Upper lobe of left lung (tissue), 4 donors: ENCODE results near the gene LMTK3.

Source experiments
- EP300 ChIP-seq, 4 donors: sonication (generic); formaldehyde crosslinking; IDR thresholded peaks; one replicate each; pipeline ENCODE4 v1.5.1; 2017; ENCODE audit warnings: antibody characterized with exemption in 4 of 4, control low read depth in 2 of 4
- POLR2A ChIP-seq, 4 donors: fragments of 450-650 bp; IDR thresholded peaks; one replicate each; pipeline ENCODE4 v1.5.1; 2016 to 2017; ENCODE audit warnings: antibody characterized with exemption in 4 of 4, mild to moderate bottlenecking in 2 of 4
- POLR2AphosphoS5 ChIP-seq, 2 donors: sonication (generic); formaldehyde crosslinking; IDR thresholded peaks; one replicate each; pipeline ENCODE4 v1.5.1; 2017; ENCODE audit warnings: antibody characterized with exemption in 2 of 2
- TF ChIP-seq, protein P1 (sequence below), 6 experiments: fragments of 450-650 bp in 4 of 6; fragments of 200-600 bp in 2 of 6; sonication (generic) in 2 of 6; IDR thresholded peaks; one replicate each; pipeline ENCODE4 v1.5.1; 2016 to 2019; ENCODE audit warnings: antibody characterized with exemption in 6 of 6

- TF ChIP-seq POLR2AphosphoS5 (IDR thresholded peaks at IDR 0.05) = no peak
- TF ChIP-seq, protein P1, sequence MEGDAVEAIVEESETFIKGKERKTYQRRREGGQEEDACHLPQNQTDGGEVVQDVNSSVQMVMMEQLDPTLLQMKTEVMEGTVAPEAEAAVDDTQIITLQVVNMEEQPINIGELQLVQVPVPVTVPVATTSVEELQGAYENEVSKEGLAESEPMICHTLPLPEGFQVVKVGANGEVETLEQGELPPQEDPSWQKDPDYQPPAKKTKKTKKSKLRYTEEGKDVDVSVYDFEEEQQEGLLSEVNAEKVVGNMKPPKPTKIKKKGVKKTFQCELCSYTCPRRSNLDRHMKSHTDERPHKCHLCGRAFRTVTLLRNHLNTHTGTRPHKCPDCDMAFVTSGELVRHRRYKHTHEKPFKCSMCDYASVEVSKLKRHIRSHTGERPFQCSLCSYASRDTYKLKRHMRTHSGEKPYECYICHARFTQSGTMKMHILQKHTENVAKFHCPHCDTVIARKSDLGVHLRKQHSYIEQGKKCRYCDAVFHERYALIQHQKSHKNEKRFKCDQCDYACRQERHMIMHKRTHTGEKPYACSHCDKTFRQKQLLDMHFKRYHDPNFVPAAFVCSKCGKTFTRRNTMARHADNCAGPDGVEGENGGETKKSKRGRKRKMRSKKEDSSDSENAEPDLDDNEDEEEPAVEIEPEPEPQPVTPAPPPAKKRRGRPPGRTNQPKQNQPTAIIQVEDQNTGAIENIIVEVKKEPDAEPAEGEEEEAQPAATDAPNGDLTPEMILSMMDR (IDR thresholded peaks at IDR 0.05) = no peak
- TF ChIP-seq EP300 (IDR thresholded peaks at IDR 0.05) = no peak
- peak in 1 of 4 donors; percentile 26 for TF ChIP-seq POLR2A (IDR thresholded peaks at IDR 0.05)
Measured at GRCh38 chr19:48558018-48558684, 46.5 kb upstream of the LMTK3 start.
